ENCODE measurements around the gene SSPN.
"Not testable (repeated sequence)": the region's sequence is repeated elsewhere in the genome, so short reads cannot be mapped to it uniquely, and the experiment has no call there.

SSPN gene

GRCh38 chr12:26211331-26211730 lies 16.0 kb downstream of the SSPN start:
- TF ChIP-seq POLR2A (IDR thresholded peaks at IDR 0.05; ENCODE audit: low read depth, low read length) (no peak), TAF1 (IDR thresholded peaks at IDR 0.05; ENCODE audit: borderline replicate concordance, low read depth, low read length) (no peak)
- no peak for DNase-seq (ENCODE audit: insufficient read length)
- no peak for FAIRE-seq

- TF ChIP-seq POLR2AphosphoS5 (IDR thresholded peaks at IDR 0.05; ENCODE audit: low read depth, low read length) (no peak), POLR2A (IDR thresholded peaks at IDR 0.05; ENCODE audit: low read depth, low read length) (no peak)
- no peak for DNase-seq (ENCODE audit: insufficient read length)
- FAIRE-seq = no peak
These were observed 17.0 kb downstream of the SSPN start for GRCh38 chr12:26212396-26212795.

- FAIRE-seq (no peak), DNase-seq (ENCODE audit: insufficient read length) (no peak)
- no peak for TF ChIP-seq POLR2AphosphoS5 (IDR thresholded peaks at IDR 0.05; ENCODE audit: low read depth, low read length)
- TF ChIP-seq TAF1 (IDR thresholded peaks at IDR 0.05; ENCODE audit: borderline replicate concordance, low read depth, low read length) = no peak
- TF ChIP-seq POLR2A (IDR thresholded peaks at IDR 0.05; ENCODE audit: low read depth, low read length) = no peak
These were observed 17.6 kb downstream of the SSPN start for GRCh38 chr12:26212988-26213387.

GRCh38 chr12:26214121-26214520 lies 18.7 kb downstream of the SSPN start:
- TF ChIP-seq POLR2A (IDR thresholded peaks at IDR 0.05; ENCODE audit: low read depth, low read length) (no peak), POLR2AphosphoS5 (IDR thresholded peaks at IDR 0.05; ENCODE audit: low read depth, low read length) (no peak), TAF1 (IDR thresholded peaks at IDR 0.05; ENCODE audit: borderline replicate concordance, low read depth, low read length) (no peak)
- DNase-seq (ENCODE audit: insufficient read length) (no peak), FAIRE-seq (no peak)

GRCh38 chr12:26219736-26220135 lies 24.4 kb downstream of the SSPN start:
- TF ChIP-seq POLR2AphosphoS5 (IDR thresholded peaks at IDR 0.05; ENCODE audit: low read depth, low read length) (no peak), TAF1 (IDR thresholded peaks at IDR 0.05; ENCODE audit: borderline replicate concordance, low read depth, low read length) (no peak), POLR2A (IDR thresholded peaks at IDR 0.05; ENCODE audit: low read depth, low read length) (no peak)
- DNase-seq (ENCODE audit: insufficient read length) (no peak), FAIRE-seq (no peak)

GRCh38 chr12:26224657-26225056 lies 29.3 kb downstream of the SSPN start:
- DNase-seq (ENCODE audit: insufficient read length) (no peak), FAIRE-seq (no peak)
- TF ChIP-seq TAF1 (IDR thresholded peaks at IDR 0.05; ENCODE audit: borderline replicate concordance, low read depth, low read length) (no peak), POLR2AphosphoS5 (IDR thresholded peaks at IDR 0.05; ENCODE audit: low read depth, low read length) (no peak)

- DNase-seq (ENCODE audit: insufficient read length) (no peak), FAIRE-seq (no peak)
- TF ChIP-seq POLR2A (IDR thresholded peaks at IDR 0.05; ENCODE audit: low read depth, low read length) (no peak), POLR2AphosphoS5 (IDR thresholded peaks at IDR 0.05; ENCODE audit: low read depth, low read length) (no peak), TAF1 (IDR thresholded peaks at IDR 0.05; ENCODE audit: borderline replicate concordance, low read depth, low read length) (no peak)
These were observed 30.7 kb downstream of the SSPN start for GRCh38 chr12:26226122-26226521.

- FAIRE-seq = no peak
- TF ChIP-seq POLR2A (IDR thresholded peaks at IDR 0.05; ENCODE audit: low read depth, low read length) = no peak
- TF ChIP-seq POLR2AphosphoS5 (IDR thresholded peaks at IDR 0.05; ENCODE audit: low read depth, low read length) = no peak
- TF ChIP-seq TAF1 (IDR thresholded peaks at IDR 0.05; ENCODE audit: borderline replicate concordance, low read depth, low read length) = no peak
- no peak for DNase-seq (ENCODE audit: insufficient read length)
These were observed 31.4 kb downstream of the SSPN start for GRCh38 chr12:26226629-26227360.

- DNase-seq (ENCODE audit: insufficient read length) (no peak), FAIRE-seq (no peak)
- no peak for TF ChIP-seq POLR2AphosphoS5 (IDR thresholded peaks at IDR 0.05; ENCODE audit: low read depth, low read length)
- no peak for TF ChIP-seq TAF1 (IDR thresholded peaks at IDR 0.05; ENCODE audit: borderline replicate concordance, low read depth, low read length)
These were observed 32.0 kb downstream of the SSPN start for GRCh38 chr12:26227361-26227745.

- DNase-seq (ENCODE audit: insufficient read length) = no peak
- no peak for TF ChIP-seq POLR2A (IDR thresholded peaks at IDR 0.05; ENCODE audit: low read depth, low read length)
- TF ChIP-seq POLR2AphosphoS5 (IDR thresholded peaks at IDR 0.05; ENCODE audit: low read depth, low read length) = no peak
- TF ChIP-seq TAF1 (IDR thresholded peaks at IDR 0.05; ENCODE audit: borderline replicate concordance, low read depth, low read length) = no peak
- no peak for FAIRE-seq
These were observed 34.5 kb downstream of the SSPN start for GRCh38 chr12:26229910-26230309.

- FAIRE-seq (no peak), DNase-seq (ENCODE audit: insufficient read length) (no peak)
- TF ChIP-seq TAF1 (IDR thresholded peaks at IDR 0.05; ENCODE audit: borderline replicate concordance, low read depth, low read length) (no peak), POLR2A (IDR thresholded peaks at IDR 0.05; ENCODE audit: low read depth, low read length) (no peak), POLR2AphosphoS5 (IDR thresholded peaks at IDR 0.05; ENCODE audit: low read depth, low read length) (no peak)
These were observed 36.1 kb downstream of the SSPN start for GRCh38 chr12:26231470-26231869.

- no peak for FAIRE-seq
- no peak for DNase-seq (ENCODE audit: insufficient read length)
These were observed 36.5 kb downstream of the SSPN start for GRCh38 chr12:26231921-26232320.

GRCh38 chr12:26233631-26234030 lies 38.3 kb downstream of the SSPN start:
- TF ChIP-seq TAF1 (IDR thresholded peaks at IDR 0.05; ENCODE audit: borderline replicate concordance, low read depth, low read length) = no peak
- TF ChIP-seq POLR2AphosphoS5 (IDR thresholded peaks at IDR 0.05; ENCODE audit: low read depth, low read length) = no peak
- TF ChIP-seq POLR2A (IDR thresholded peaks at IDR 0.05; ENCODE audit: low read depth, low read length) = no peak
- DNase-seq (ENCODE audit: insufficient read length) (no peak), FAIRE-seq (no peak)

More at GRCh38 chr12:26231921-26232320, 36.5 kb downstream of the SSPN start:
- TF ChIP-seq TAF1 (IDR thresholded peaks at IDR 0.05; ENCODE audit: borderline replicate concordance, low read depth, low read length) (no peak), POLR2A (IDR thresholded peaks at IDR 0.05; ENCODE audit: low read depth, low read length) (no peak), POLR2AphosphoS5 (IDR thresholded peaks at IDR 0.05; ENCODE audit: low read depth, low read length) (no peak)

GRCh38 chr12:26235465-26235864 lies 40.1 kb downstream of the SSPN start:
- not testable (repeated sequence) for DNase-seq (ENCODE audit: insufficient read length); FAIRE-seq

All from GM12892 (cell line).